Neural cell (in vitro differentiated cells): ENCODE results near the gene AGO3. TPM values are rescaled to one million over a fixed set of nuclear protein-coding genes. Genes with fewer than 3 reads are reported as not detected.
"Not testable (repeated sequence)": the region's sequence is repeated elsewhere in the genome, so short reads cannot be mapped to it uniquely, and the experiment has no call there.

Experiments used
- H2AFZ ChIP-seq: fragments of 200-600, 300-800 bp; sonication (generic), shearing (Covaris generic); 2 replicates; pipeline ENCODE4 v1.6.0; 2014; ENCODE audit warnings: low read depth, mild to moderate bottlenecking, antibody characterized with exemption, low read length, moderate library complexity
- H3F3A ChIP-seq: fragments of 200-600 bp; shearing (Covaris generic); 2 replicates; pipeline ENCODE4 v1.6.1; 2016; ENCODE audit warnings: mild to moderate bottlenecking, moderate library complexity, mixed read lengths, antibody characterized with exemption, low read length; ENCODE audit not compliant: insufficient read depth, poor library complexity, severe bottlenecking
- H3K27ac ChIP-seq: fragments of 200-600, 300-800 bp; sonication (generic), shearing (Covaris generic); 2 replicates; pipeline ENCODE4 v1.5.1; 2014; ENCODE audit warnings: mild to moderate bottlenecking, low read length, moderate library complexity
- H3K27me3 ChIP-seq: fragments of 300-800, 200-600 bp; sonication (generic), shearing (Covaris generic); 2 replicates; pipeline ENCODE4 v1.6.0; 2014; ENCODE audit warnings: mild to moderate bottlenecking, low read depth, low read length, moderate library complexity; ENCODE audit not compliant: insufficient read depth
- H3K36me3 ChIP-seq: fragments of 300-800, 200-600 bp; sonication (generic), shearing (Covaris generic); 2 replicates; pipeline ENCODE4 v1.5.1; 2014; ENCODE audit warnings: mild to moderate bottlenecking, antibody characterized with exemption, low read length, moderate library complexity; ENCODE audit not compliant: insufficient read depth
- H3K4me2 ChIP-seq: fragments of 300-800, 200-600 bp; sonication (generic), shearing (Covaris generic); 2 replicates; pipeline ENCODE4 v1.6.0; 2014; ENCODE audit warnings: mild to moderate bottlenecking, low read length
- H3K4me3 ChIP-seq: fragments of 300-800, 200-600 bp; sonication (generic), shearing (Covaris generic); 2 replicates; pipeline ENCODE4 v1.5.1; 2014; ENCODE audit warnings: mild to moderate bottlenecking, low read length, moderate library complexity
- H3K79me2 ChIP-seq: fragments of 200-600 bp; shearing (Covaris generic); replicated peaks from 2 replicates; pipeline ENCODE4 v1.6.0; 2014; ENCODE audit warnings: mild to moderate bottlenecking, low read length, moderate library complexity; ENCODE audit not compliant: insufficient read depth
- H3K9ac ChIP-seq: fragments of 300-800, 200-600 bp; sonication (generic), shearing (Covaris generic); 2 replicates; pipeline ENCODE4 v1.6.1; 2016; ENCODE audit warnings: mild to moderate bottlenecking, low read length, mixed read lengths
- H3K9me2 ChIP-seq: fragments of 200-600 bp; shearing (Covaris generic); 2 replicates; pipeline ENCODE4 v1.6.1; 2016; ENCODE audit warnings: mild to moderate bottlenecking, low read length, mixed read lengths; ENCODE audit not compliant: insufficient read depth
- H3K9me3 ChIP-seq: fragments of 200-600, 300-800 bp; sonication (generic), shearing (Covaris generic); 2 replicates; pipeline ENCODE4 v1.6.1; 2016; ENCODE audit warnings: mild to moderate bottlenecking, mixed run types, low read length, moderate library complexity, mixed read lengths
- H4K20me1 ChIP-seq: fragments of 200-600 bp; shearing (Covaris generic); 2 replicates; pipeline ENCODE4 v1.6.1; 2016; ENCODE audit warnings: mild to moderate bottlenecking, mixed run types; ENCODE audit not compliant: insufficient read depth
- EP300 ChIP-seq: fragments of 450-650 bp; conservative IDR thresholded peaks from 2 replicates; pipeline ENCODE4 v1.6.1; 2014; ENCODE audit warnings: antibody characterized with exemption, mild to moderate bottlenecking, moderate library complexity; ENCODE audit not compliant: poor library complexity, severe bottlenecking
- EZH2 ChIP-seq: fragments of 200-600, 300-800 bp; shearing (Covaris generic), sonication (generic); IDR thresholded peaks from 2 replicates; pipeline ENCODE4 v1.6.1; 2014; ENCODE audit warnings: antibody characterized with exemption, low read length, borderline replicate concordance, mild to moderate bottlenecking; ENCODE audit not compliant: insufficient read depth, poor library complexity, severe bottlenecking
- MXI1 ChIP-seq: fragments of 450-650 bp; conservative IDR thresholded peaks from 2 replicates; pipeline ENCODE4 v1.6.1; 2014; ENCODE audit warnings: antibody characterized with exemption, mild to moderate bottlenecking; ENCODE audit not compliant: poor library complexity, severe bottlenecking
- POLR2AphosphoS5 ChIP-seq: IDR thresholded peaks from 2 replicates; pipeline ENCODE4 v1.6.1; 2012
- RAD21 ChIP-seq: fragments of 450-650 bp; conservative IDR thresholded peaks from 2 replicates; pipeline ENCODE4 v1.6.1; 2014; ENCODE audit warnings: antibody characterized with exemption, mild to moderate bottlenecking, moderate library complexity
- SMC3 ChIP-seq: fragments of 450-650 bp; conservative IDR thresholded peaks from 2 replicates; pipeline ENCODE4 v1.6.1; 2014; ENCODE audit warnings: antibody characterized with exemption, mild to moderate bottlenecking, moderate library complexity; ENCODE audit not compliant: poor library complexity
- TAF1 ChIP-seq: IDR thresholded peaks from 2 replicates; pipeline ENCODE4 v1.6.1; 2012; ENCODE audit warnings: low read depth
- polyA plus RNA-seq: library from polyadenylated mRNA; depleted of rRNA; stranded (reverse); fragments of >200 nt; gene quantifications from 2 replicates; pipeline ENCODE4 v1.2.3, GENCODE V29; 2014
- TF ChIP-seq, protein P1 (sequence below): IDR thresholded peaks from 2 replicates; pipeline ENCODE4 v1.6.1; 2012; ENCODE audit warnings: borderline replicate concordance
- TF ChIP-seq, protein P2 (sequence below): fragments of 450-650 bp; IDR thresholded peaks from 2 replicates; pipeline ENCODE4 v1.5.1; 2014; ENCODE audit warnings: antibody characterized with exemption, mild to moderate bottlenecking, moderate library complexity; ENCODE audit not compliant: poor library complexity, severe bottlenecking

AGO3 gene
- polyA plus RNA-seq, 1 donor from 2014 or later = 9.4 TPM

- H3K9me3 ChIP-seq, H3K9me2 ChIP-seq, H3K9ac ChIP-seq, H3K36me3 ChIP-seq, H4K20me1 ChIP-seq, H3K4me2 ChIP-seq, H3K79me2 ChIP-seq, H2AFZ ChIP-seq, H3K27ac ChIP-seq, H3F3A ChIP-seq, H3K4me3 ChIP-seq, H3K27me3 ChIP-seq: not testable (repeated sequence)
Observed at GRCh38 chr1:35972631-35973030, 41.7 kb downstream of the AGO3 start.

DNA sequence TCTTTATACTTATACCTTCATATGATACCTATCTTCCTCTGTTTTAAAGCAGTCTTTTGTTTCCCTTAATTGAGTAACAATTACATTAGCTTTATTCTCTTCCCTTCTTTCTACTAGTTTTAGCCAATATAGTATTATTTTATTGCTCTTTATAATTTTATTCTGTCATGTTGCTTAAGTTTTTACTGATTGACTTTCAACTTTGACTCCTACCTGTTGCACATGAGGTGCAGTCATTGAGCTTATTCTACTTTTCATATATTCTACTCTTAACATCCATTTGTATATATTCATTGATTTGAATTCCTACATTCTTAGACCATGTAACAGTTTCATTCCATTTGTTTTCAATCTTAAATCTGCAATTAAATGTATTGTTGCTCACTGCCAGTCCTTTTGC lies 49.2 kb downstream of the AGO3 start:
- no peaks in the 10 kb centered on the region for H3K79me2 ChIP-seq
- H3K27me3 ChIP-seq = no peaks in the 10 kb centered on the region
- H3K4me2 ChIP-seq = no peak overlapping the region
- H3K4me3 ChIP-seq = no peak overlapping the region
- no peak overlapping the region for H2AFZ ChIP-seq
- no peaks in the 10 kb centered on the region for H3K9me2 ChIP-seq
- no peak overlapping the region for H3K9ac ChIP-seq
- H3K36me3 ChIP-seq = no peaks in the 10 kb centered on the region
- H4K20me1 ChIP-seq = no peaks in the 10 kb centered on the region
- no peaks in the 10 kb centered on the region for H3K9me3 ChIP-seq
- TF ChIP-seq, protein P1, sequence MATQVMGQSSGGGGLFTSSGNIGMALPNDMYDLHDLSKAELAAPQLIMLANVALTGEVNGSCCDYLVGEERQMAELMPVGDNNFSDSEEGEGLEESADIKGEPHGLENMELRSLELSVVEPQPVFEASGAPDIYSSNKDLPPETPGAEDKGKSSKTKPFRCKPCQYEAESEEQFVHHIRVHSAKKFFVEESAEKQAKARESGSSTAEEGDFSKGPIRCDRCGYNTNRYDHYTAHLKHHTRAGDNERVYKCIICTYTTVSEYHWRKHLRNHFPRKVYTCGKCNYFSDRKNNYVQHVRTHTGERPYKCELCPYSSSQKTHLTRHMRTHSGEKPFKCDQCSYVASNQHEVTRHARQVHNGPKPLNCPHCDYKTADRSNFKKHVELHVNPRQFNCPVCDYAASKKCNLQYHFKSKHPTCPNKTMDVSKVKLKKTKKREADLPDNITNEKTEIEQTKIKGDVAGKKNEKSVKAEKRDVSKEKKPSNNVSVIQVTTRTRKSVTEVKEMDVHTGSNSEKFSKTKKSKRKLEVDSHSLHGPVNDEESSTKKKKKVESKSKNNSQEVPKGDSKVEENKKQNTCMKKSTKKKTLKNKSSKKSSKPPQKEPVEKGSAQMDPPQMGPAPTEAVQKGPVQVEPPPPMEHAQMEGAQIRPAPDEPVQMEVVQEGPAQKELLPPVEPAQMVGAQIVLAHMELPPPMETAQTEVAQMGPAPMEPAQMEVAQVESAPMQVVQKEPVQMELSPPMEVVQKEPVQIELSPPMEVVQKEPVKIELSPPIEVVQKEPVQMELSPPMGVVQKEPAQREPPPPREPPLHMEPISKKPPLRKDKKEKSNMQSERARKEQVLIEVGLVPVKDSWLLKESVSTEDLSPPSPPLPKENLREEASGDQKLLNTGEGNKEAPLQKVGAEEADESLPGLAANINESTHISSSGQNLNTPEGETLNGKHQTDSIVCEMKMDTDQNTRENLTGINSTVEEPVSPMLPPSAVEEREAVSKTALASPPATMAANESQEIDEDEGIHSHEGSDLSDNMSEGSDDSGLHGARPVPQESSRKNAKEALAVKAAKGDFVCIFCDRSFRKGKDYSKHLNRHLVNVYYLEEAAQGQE = no peak
- TF ChIP-seq MXI1 (no peak), SMC3 (no peak), RAD21 (no peak), EP300 (no peak), TAF1 (no peak)
- TF ChIP-seq, protein P2, sequence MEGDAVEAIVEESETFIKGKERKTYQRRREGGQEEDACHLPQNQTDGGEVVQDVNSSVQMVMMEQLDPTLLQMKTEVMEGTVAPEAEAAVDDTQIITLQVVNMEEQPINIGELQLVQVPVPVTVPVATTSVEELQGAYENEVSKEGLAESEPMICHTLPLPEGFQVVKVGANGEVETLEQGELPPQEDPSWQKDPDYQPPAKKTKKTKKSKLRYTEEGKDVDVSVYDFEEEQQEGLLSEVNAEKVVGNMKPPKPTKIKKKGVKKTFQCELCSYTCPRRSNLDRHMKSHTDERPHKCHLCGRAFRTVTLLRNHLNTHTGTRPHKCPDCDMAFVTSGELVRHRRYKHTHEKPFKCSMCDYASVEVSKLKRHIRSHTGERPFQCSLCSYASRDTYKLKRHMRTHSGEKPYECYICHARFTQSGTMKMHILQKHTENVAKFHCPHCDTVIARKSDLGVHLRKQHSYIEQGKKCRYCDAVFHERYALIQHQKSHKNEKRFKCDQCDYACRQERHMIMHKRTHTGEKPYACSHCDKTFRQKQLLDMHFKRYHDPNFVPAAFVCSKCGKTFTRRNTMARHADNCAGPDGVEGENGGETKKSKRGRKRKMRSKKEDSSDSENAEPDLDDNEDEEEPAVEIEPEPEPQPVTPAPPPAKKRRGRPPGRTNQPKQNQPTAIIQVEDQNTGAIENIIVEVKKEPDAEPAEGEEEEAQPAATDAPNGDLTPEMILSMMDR = no peak
- no peaks in the 10 kb centered on the region for H3F3A ChIP-seq
- H3K27ac ChIP-seq = no peak overlapping the region

DNA sequence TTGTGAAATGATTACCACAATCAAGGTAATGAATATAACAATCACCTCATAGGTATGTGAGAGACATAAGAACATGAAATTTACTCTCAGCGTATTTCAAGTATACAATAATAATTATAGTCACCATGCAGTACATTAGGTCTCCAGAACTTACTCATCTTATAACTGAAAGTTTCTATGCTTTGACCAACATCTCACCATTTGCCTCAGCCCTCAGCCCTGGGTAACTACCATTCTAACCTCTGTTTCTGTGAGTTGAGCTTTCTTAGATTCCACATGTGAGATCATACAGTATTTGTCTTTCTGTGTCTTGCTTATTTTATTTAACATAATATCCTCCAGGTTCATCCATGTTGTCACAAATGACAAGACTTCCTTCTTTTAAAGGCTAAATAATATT lies 57.3 kb downstream of the AGO3 start:
- Histone ChIP-seq H3K36me3 (no peaks in the 10 kb centered on the region), H3K4me3 (no peak overlapping the region), H3K9me2 (no peaks in the 10 kb centered on the region), H3K9ac (no peak overlapping the region), H3K27ac (no peak overlapping the region), H4K20me1 (no peaks in the 10 kb centered on the region), H3K9me3 (no peaks in the 10 kb centered on the region), H3K4me2 (no peak overlapping the region), H2AFZ (no peak overlapping the region), H3F3A (no peaks in the 10 kb centered on the region), H3K79me2 (no peaks in the 10 kb centered on the region), H3K27me3 (no peaks in the 10 kb centered on the region)
- TF ChIP-seq RAD21 (no peak), EZH2 (no peak), POLR2AphosphoS5 (no peak), MXI1 (no peak), SMC3 (no peak), EP300 (no peak), TAF1 (no peak)
- TF ChIP-seq, protein P1 = no peak
- TF ChIP-seq, protein P2 = no peak
